SU-DHL-6 (cell line): ENCODE results near the gene AK2.

ENCODE experiments used
- EZH2phosphoT487 ChIP-seq: fragments of 200-600 bp; sonication (generic), shearing (Covaris generic); conservative IDR thresholded peaks from 2 replicates; pipeline ENCODE4 v1.6.1; 2018; ENCODE audit warnings: mild to moderate bottlenecking, antibody characterized with exemption, low read length, moderate library complexity, mixed read lengths
- TF ChIP-seq, protein P1 (sequence below): fragments of 200-600 bp; sonication (generic); IDR thresholded peaks from one replicate; pipeline ENCODE4 v1.5.1; 2017; ENCODE audit warnings: antibody characterized with exemption, mild to moderate bottlenecking, low read length, moderate library complexity; ENCODE audit not compliant: insufficient read depth, poor library complexity, severe bottlenecking

DNA sequence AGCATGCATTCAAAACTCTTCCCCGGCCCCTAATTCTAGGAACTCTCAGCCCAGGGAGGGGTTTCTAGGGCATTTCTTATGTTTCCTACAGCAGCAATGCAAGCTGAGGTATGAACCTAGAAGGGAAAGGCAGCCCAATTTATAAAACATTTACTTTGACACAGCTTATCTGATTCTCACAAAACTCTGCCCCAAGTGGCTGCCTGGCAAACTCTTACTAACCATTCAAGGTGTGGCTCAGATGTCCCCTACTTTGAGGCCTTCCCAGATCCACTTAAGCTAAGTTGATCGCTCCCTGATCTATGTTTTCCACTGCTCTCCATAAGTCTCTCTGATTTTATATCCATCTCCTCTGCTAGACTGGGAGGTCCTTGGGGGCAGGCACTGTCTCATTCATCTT lies 35.4 kb downstream of the AK2 start:
- TF ChIP-seq, protein P1, sequence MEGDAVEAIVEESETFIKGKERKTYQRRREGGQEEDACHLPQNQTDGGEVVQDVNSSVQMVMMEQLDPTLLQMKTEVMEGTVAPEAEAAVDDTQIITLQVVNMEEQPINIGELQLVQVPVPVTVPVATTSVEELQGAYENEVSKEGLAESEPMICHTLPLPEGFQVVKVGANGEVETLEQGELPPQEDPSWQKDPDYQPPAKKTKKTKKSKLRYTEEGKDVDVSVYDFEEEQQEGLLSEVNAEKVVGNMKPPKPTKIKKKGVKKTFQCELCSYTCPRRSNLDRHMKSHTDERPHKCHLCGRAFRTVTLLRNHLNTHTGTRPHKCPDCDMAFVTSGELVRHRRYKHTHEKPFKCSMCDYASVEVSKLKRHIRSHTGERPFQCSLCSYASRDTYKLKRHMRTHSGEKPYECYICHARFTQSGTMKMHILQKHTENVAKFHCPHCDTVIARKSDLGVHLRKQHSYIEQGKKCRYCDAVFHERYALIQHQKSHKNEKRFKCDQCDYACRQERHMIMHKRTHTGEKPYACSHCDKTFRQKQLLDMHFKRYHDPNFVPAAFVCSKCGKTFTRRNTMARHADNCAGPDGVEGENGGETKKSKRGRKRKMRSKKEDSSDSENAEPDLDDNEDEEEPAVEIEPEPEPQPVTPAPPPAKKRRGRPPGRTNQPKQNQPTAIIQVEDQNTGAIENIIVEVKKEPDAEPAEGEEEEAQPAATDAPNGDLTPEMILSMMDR = no peak
- TF ChIP-seq EZH2phosphoT487 = no peak
